GDM1 (cell line): ENCODE data around the gene C11orf97.
A peak's percentile ranks its signal among the peaks of the same experiment; 100 is the strongest.
"Not testable (repeated sequence)": the region's sequence is repeated elsewhere in the genome, so short reads cannot be mapped to it uniquely, and the experiment has no call there.

Experiments used
- DNase-seq: peaks from one replicate; lab custom pipeline; 2025; lab: John Stamatoyannopoulos, UW

C11orf97 gene

GRCh38 chr11:94525546-94526324 is 13.5 kb downstream of the C11orf97 start:
- peak; percentile 9 for DNase-seq

GRCh38 chr11:94526645-94527438 is 14.6 kb downstream of the C11orf97 start:
- DNase-seq, result no peak

DNA sequence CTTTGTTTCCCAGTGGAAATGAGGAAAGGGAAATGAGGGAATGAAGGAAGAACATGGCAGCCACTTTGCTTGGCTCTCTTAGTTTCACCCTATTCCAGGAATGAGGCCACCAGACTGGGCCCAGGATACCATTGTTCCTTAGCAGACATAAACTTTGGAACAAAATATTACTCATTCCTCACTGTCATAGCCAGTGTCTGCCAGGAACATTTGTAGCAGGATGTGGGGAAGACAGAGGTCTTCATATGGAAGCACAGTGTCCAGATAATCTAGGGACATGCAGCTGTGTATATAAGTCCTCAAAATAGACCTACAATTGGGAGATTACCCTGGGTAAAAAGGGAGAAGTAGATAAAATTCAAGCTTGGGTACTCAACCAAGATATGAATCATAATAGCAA is 16.3 kb downstream of the C11orf97 start:
- DNase-seq, result no peak

- DNase-seq, result no peak
Observed at GRCh38 chr11:94532211-94532610, 19.9 kb downstream of the C11orf97 start.

- DNase-seq, result no peak
Observed at GRCh38 chr11:94533206-94533605, 20.9 kb downstream of the C11orf97 start.

DNA sequence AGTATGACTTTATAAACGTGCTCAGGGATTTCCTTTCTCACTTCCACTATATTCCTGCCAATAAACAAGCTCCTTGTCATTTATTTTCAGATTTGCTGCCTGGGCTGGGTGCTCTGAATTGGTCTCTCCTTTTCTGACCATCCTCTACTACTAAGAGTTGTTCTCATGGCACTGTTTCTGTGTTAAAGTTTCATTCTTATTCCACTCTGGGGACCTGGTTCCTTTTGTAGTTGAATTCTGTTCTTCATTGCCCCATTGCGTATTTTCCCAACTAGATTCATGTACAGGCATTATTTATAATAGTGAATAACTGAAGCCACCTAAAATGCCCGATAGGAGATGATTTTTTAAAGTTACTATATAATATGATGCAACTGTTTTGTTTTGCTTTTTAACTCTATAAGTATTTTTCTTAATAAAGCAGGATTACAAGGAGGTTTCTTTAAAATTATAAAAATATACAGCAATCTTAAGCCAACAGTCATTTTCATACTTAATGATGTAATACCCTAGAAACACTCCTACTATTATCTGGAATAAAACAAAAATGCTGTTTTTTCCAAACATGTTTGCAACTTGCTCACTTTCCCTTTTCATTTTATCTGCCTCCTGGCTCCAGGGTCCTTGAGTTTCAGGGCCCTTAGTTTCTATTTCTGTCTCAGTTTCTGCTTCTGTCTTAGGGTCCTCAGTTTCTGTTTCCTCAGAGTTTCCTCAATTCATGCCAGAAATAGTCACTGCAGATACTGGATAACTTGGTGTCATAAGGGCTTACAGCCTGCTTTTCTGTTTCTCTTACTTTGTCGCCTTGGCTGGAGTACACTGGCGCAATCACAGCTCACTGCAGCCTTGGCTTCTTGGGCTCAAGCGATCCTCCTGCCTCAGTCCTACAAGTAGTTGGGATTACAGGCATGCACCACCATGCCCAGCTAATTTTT is 21.7 kb downstream of the C11orf97 start:
- DNase-seq, result no peak

- no peak for DNase-seq
Observed at GRCh38 chr11:94536386-94536785, 24.1 kb downstream of the C11orf97 start.

DNA sequence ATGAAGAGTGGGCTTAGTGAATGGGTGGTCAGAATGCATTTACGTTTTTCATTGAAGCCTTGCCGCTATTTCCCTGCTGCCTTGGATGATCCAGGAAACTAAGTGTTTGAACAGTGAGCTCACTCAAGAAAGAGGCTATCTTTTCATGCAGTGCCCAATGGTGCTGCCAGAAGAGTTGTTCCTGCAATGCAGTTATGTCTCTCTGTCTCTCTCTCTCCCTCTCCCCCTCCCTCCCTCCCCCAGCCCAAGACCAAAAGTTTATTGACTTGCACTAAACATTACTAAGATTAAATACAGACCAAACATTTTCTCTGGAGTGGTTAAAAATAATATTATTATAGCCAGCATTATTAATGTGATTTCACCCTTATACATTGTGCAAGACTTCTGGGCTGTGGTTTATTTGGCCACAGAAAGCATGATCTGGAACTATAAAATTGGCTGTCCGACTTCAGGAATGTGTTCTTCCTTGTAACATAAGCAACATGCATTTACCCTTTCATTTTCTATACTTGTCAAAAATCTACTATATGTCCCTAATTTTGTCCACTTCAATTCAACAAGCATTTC is 24.9 kb downstream of the C11orf97 start:
- no peak for DNase-seq

DNA sequence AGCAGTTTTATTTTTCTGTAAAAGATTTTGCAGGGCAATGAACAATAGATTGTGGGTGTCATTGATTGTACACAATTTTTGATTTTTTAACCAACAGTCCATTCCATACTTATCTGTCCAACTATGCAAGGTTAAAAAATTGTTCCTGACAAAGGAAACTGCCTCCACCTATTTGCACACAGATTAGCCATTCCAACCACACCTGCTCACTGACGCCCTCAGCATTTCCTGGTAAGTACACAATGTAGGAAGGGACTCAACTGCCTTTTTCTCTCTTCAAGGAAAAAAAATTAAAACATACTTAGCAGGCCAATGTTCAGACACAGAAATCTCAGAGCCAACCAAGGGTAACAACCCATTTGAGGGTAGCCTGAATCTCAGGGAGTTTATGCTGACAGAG is 27.2 kb downstream of the C11orf97 start:
- no peak for DNase-seq

DNA sequence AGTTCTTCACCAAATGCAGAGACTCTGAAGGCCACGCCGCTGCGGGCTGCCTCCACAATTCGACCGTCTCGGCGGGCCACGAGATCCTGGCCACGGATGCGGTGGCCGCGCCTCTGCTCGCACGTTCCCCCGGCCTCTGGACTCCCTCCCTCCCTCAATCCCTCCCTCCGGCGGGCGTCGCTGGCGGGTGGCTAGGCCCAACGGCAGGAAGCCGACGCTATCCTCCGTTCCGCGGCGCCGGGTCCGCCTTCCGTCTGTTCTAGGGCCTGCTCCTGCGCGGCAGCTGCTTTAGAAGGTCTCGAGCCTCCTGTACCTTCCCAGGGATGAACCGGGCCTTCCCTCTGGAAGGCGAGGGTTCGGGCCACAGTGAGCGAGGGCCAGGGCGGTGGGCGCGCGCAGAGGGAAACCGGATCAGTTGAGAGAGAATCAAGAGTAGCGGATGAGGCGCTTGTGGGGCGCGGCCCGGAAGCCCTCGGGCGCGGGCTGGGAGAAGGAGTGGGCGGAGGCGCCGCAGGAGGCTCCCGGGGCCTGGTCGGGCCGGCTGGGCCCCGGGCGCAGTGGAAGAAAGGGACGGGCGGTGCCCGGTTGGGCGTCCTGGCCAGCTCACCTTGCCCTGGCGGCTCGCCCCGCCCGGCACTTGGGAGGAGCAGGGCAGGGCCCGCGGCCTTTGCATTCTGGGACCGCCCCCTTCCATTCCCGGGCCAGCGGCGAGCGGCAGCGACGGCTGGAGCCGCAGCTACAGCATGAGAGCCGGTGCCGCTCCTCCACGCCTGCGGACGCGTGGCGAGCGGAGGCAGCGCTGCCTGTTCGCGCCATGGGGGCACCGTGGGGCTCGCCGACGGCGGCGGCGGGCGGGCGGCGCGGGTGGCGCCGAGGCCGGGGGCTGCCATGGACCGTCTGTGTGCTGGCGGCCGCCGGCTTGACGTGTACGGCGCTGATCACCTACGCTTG is 31.7 kb downstream of the C11orf97 start, which contains the start of gene FUT4:
Gene FUT4 (plus strand): TSS at position 227 of the 951 bp plus-strand sequence. CDS start 213 bp downstream, at position 440.
- DNase-seq, result peak; percentile 81

DNA sequence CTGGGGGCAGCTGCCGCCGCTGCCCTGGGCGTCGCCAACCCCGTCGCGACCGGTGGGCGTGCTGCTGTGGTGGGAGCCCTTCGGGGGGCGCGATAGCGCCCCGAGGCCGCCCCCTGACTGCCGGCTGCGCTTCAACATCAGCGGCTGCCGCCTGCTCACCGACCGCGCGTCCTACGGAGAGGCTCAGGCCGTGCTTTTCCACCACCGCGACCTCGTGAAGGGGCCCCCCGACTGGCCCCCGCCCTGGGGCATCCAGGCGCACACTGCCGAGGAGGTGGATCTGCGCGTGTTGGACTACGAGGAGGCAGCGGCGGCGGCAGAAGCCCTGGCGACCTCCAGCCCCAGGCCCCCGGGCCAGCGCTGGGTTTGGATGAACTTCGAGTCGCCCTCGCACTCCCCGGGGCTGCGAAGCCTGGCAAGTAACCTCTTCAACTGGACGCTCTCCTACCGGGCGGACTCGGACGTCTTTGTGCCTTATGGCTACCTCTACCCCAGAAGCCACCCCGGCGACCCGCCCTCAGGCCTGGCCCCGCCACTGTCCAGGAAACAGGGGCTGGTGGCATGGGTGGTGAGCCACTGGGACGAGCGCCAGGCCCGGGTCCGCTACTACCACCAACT is 32.5 kb downstream of the C11orf97 start:
- DNase-seq, result no peak

DNA sequence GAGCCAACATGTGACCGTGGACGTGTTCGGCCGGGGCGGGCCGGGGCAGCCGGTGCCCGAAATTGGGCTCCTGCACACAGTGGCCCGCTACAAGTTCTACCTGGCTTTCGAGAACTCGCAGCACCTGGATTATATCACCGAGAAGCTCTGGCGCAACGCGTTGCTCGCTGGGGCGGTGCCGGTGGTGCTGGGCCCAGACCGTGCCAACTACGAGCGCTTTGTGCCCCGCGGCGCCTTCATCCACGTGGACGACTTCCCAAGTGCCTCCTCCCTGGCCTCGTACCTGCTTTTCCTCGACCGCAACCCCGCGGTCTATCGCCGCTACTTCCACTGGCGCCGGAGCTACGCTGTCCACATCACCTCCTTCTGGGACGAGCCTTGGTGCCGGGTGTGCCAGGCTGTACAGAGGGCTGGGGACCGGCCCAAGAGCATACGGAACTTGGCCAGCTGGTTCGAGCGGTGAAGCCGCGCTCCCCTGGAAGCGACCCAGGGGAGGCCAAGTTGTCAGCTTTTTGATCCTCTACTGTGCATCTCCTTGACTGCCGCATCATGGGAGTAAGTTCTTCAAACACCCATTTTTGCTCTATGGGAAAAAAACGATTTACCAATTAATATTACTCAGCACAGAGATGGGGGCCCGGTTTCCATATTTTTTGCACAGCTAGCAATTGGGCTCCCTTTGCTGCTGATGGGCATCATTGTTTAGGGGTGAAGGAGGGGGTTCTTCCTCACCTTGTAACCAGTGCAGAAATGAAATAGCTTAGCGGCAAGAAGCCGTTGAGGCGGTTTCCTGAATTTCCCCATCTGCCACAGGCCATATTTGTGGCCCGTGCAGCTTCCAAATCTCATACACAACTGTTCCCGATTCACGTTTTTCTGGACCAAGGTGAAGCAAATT is 33.3 kb downstream of the C11orf97 start:
- DNase-seq, result no peak

GRCh38 chr11:94546162-94546470 is 33.9 kb downstream of the C11orf97 start:
- no peak for DNase-seq

DNA sequence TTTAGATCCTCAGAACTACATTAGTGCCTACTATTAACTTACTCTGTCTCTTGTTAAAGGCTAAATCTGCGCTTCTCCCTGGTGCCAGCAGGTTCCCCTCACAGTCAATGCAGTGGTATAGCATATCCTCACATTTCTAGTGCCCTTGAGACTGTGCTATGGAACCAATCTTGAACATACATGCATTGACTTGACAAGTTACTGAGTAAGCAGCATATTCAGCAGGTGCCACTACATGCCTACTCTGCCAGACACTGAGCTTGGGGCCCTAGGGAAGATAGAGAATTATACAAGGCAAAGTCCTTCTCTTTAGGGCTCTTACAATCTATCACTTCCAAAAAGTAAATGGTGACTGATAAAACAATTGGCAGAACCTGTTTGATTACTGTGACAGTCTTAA is 34.6 kb downstream of the C11orf97 start:
- no peak for DNase-seq

DNA sequence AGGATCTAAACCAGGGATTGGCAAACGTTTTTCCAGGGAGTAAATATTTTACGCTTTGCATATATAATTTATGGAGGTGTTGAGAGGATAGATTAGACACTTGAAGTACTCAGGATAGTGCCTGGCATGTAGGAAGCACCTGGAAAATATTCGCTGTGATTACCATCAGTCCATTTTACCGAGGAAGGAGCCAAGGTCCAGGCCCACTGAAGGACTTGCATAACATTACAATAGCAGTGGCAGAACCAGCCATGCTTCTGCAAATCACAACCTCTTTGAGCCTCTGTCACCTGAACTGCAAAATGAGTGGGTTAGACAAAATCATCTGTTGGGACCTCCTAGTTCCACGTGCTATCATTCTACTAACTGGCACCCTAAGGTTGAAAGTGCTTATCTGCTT is 36.9 kb downstream of the C11orf97 start:
- no peak for DNase-seq

DNA sequence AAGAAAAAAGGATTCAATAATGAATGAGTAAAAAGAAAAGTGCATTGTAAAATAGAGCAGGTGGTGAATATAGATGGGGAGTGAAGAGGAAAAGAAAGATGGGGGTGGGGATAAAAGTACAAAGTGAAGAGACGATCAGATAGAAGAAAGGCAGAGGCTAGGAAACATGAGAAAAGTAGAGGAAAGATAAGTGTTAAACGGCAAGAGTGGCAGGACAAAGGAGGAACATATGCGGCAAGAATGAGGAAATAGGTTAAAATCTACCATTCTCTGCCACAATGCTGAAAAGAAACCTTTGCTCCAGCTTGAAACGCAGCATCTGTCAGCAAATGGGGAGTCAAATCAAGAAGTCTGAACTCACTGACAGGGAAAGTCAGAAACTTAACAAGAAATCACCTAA is 38.3 kb downstream of the C11orf97 start:
- no peak for DNase-seq

GRCh38 chr11:94553938-94554337 is 41.7 kb downstream of the C11orf97 start:
- no peak for DNase-seq

DNA sequence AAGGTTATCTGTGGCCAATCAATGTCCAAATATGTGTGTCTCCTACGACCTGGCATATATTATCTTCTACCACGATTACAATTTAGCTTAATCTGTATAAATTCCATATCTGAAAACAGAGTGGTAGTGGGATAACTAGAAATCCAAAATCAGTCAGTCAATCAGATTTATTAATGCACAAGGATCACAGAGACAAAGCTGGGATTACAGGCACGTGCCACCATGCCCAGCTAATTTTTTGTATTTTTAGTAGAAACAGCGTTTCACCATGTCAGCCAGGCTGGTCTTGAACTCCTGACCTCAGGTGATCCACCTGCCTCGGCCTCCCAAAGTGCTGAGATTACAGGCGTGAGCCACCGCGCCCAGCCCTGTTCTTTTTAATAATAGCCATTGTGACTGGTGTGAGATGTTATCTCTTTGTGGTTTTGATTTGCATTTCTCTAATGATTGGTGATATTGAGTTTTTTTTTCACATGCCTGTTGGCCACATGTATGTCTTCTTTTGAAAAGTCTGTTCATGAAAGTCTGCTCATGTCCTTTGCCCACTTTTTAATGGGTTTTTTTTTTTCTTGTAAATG is 43.6 kb downstream of the C11orf97 start:
- not testable (repeated sequence) for DNase-seq

DNA sequence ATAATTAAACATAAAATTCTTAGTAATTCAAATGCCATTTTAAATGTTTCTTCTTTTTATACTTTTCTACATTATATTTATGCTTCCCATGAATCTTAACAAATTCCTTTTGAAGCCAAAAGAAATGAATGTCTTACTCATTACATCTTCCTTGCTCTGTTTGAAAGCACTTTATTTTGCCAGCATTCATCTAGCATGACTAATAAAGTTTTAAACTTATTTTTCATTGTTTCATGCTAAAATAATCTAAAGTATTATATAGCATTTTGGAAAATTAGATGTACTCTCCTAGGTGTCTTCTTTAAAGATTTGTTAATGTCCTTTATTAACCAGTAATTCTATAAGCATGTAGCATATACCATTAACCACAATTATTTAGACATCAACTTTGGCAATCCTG is 45.2 kb downstream of the C11orf97 start:
- DNase-seq, result no peak
